HG03103 (cell line): ENCODE data around the gene SPTBN4.
"Not testable (repeated sequence)": the region's sequence is repeated elsewhere in the genome, so short reads cannot be mapped to it uniquely, and the experiment has no call there.

ENCODE experiments used
- ATAC-seq: cut with Tn5 transposase; IDR thresholded peaks from one replicate; pipeline ENCODE4 v1.9.1; 2021; ENCODE audit warnings: low read depth; ENCODE audit not compliant: unreplicated experiment

Gene SPTBN4

GRCh38 chr19:40583283-40583682 is 116.5 kb downstream of the SPTBN4 start:
- ATAC-seq, result no peak

GRCh38 chr19:40584007-40584406 is 117.2 kb downstream of the SPTBN4 start:
- ATAC-seq, result no peak

- ATAC-seq, result no peak
These were observed 118.6 kb downstream of the SPTBN4 start for GRCh38 chr19:40585241-40585981.

GRCh38 chr19:40585982-40586422 is 119.2 kb downstream of the SPTBN4 start:
- no peak for ATAC-seq

GRCh38 chr19:40586611-40587010 is 119.8 kb downstream of the SPTBN4 start:
- no peak for ATAC-seq

GRCh38 chr19:40588110-40588854 is 121.5 kb downstream of the SPTBN4 start:
- ATAC-seq, result no peak

- no peak for ATAC-seq
These were observed 122.2 kb downstream of the SPTBN4 start for GRCh38 chr19:40588926-40589569.

GRCh38 chr19:40589591-40590429 is 123.0 kb downstream of the SPTBN4 start:
- ATAC-seq, result no peak

GRCh38 chr19:40590464-40591265 is 123.9 kb downstream of the SPTBN4 start:
- no peak for ATAC-seq

- not testable (repeated sequence) for ATAC-seq
These were observed 124.9 kb downstream of the SPTBN4 start for GRCh38 chr19:40591724-40592123.

GRCh38 chr19:40592170-40592569 is 125.4 kb downstream of the SPTBN4 start:
- no peak for ATAC-seq

GRCh38 chr19:40594255-40594654 is 127.5 kb downstream of the SPTBN4 start:
- ATAC-seq, result no peak

- ATAC-seq, result no peak
These were observed 127.9 kb downstream of the SPTBN4 start for GRCh38 chr19:40594657-40595091.

- no peak for ATAC-seq
These were observed 130.0 kb downstream of the SPTBN4 start for GRCh38 chr19:40596608-40597328.

- ATAC-seq, result no peak
These were observed 130.6 kb downstream of the SPTBN4 start for GRCh38 chr19:40597329-40597838.

GRCh38 chr19:40598121-40598917 is 131.5 kb downstream of the SPTBN4 start:
- ATAC-seq, result no peak

- no peak for ATAC-seq
These were observed 132.1 kb downstream of the SPTBN4 start for GRCh38 chr19:40598918-40599307.

- no peak for ATAC-seq
These were observed 132.6 kb downstream of the SPTBN4 start for GRCh38 chr19:40599331-40599901.
